ENCODE measurements around the gene RNF144B.

RNF144B gene

DNA sequence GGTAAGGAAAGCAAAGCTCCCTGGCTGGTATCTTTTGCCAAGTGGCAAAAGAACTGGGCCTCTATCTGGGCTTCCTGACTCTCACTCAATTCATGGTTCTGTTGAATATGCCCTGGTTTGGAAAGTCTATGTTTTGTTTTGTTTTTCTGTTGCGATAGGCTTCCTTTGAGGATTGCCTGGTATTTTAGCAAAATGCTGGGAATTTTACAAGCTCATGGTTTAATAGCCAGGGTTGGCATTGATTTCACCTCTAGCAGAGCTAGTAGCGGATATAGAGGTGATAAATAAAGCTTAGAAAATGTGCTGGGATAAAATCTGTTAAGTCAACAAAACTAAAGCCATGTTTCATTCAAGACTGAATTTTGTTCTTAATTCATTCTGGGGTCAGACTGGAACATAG lies 109.9 kb downstream of the RNF144B start:
- Histone ChIP-seq H3K4me1 (ENCODE audit: control insufficient read depth, insufficient read depth, low read depth, low read length) (peaks cover 7% of the 10 kb centered on the region), H4K91ac (ENCODE audit: low read length) (no peak overlapping the region), H3K4me2 (ENCODE audit: low read length, poor library complexity, severe bottlenecking) (no peak overlapping the region), H2BK12ac (ENCODE audit: low read length in 2 of 2) (no peak overlapping the region), H2AK5ac (ENCODE audit: low read length, severe bottlenecking) (peak overlapping the region; percentile 49), H3K9ac (ENCODE audit: low read length) (no peak overlapping the region), H3K36me3 (ENCODE audit: control insufficient read depth in 1 of 2, insufficient read depth in 2 of 2, low read depth in 1 of 2, low read length in 2 of 2) (no peaks in the 10 kb centered on the region), H2BK5ac (ENCODE audit: low read depth, low read length, poor library complexity, severe bottlenecking) (no peak overlapping the region), H2BK15ac (ENCODE audit: low read depth, poor library complexity, severe bottlenecking) (no peak overlapping the region), H3K4ac (ENCODE audit: low read depth in 1 of 2, low read length in 2 of 2) (no peak overlapping the region), H3K23ac (ENCODE audit: low read length in 2 of 2) (no peak overlapping the region), H2BK120ac (ENCODE audit: low read depth, low read length) (no peak overlapping the region), H3K9me3 (ENCODE audit: control insufficient read depth, low read length) (no peaks in the 10 kb centered on the region), H3K18ac (ENCODE audit: low read depth in 1 of 2, low read length in 2 of 2) (no peak overlapping the region), H3K4me3 (ENCODE audit: insufficient read depth in 1 of 2, low read depth in 1 of 2, low read length in 2 of 2) (no peak overlapping the region), H4K8ac (ENCODE audit: low read length) (no peak overlapping the region), H2AFZ (ENCODE audit: low read depth, low read length) (no peak overlapping the region), H3K27ac (ENCODE audit: low read length, poor library complexity, severe bottlenecking) (peak overlapping the region; percentile 40), H3K14ac (ENCODE audit: low read length in 2 of 2) (no peak overlapping the region), H3K79me1 (replicated peaks; ENCODE audit: low read length, poor library complexity, severe bottlenecking) (no peaks in the 10 kb centered on the region), H3K27me3 (ENCODE audit: control insufficient read depth in 1 of 2, insufficient read depth in 1 of 2, low read length in 2 of 2) (no peaks in the 10 kb centered on the region)
- no peak for DNase-seq
- WGBS, result 90% methylated on average over 2 of the region's 2 CpGs

DNA sequence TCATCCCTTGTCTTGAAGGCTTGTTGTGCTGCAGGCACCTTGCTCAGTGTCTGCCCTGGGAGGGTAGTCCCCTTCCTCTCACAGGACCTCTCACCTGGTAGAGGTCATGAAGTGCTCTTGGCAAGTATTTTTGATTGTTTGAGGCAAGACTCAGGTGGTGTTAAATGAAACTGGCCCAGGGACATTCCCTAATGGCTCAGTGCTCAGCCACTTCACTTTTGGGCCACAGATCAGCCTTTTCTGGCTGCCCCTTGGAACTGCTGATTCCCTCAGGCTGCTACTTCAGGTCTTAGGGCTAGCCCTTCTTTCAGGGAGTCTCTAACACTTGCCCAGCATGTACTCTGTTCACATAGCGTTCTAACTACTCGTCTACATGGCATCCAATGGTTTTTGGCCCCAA lies 111.3 kb downstream of the RNF144B start:
- no peaks in the 10 kb centered on the region for H3K9me3 ChIP-seq (ENCODE audit: control insufficient read depth, low read length)
- H2BK15ac ChIP-seq (ENCODE audit: low read depth, poor library complexity, severe bottlenecking), result no peak overlapping the region
- no peaks in the 10 kb centered on the region for H3K79me1 ChIP-seq (replicated peaks; ENCODE audit: low read length, poor library complexity, severe bottlenecking)
- H2BK120ac ChIP-seq (ENCODE audit: low read depth, low read length), result no peak overlapping the region
- H2AK5ac ChIP-seq (ENCODE audit: low read length, severe bottlenecking), result peak overlapping the region; percentile 71
- no peaks in the 10 kb centered on the region for H3K27me3 ChIP-seq (ENCODE audit: control insufficient read depth in 1 of 2, insufficient read depth in 1 of 2, low read length in 2 of 2)
- no peak overlapping the region for H3K23ac ChIP-seq (ENCODE audit: low read length in 2 of 2)
- no peak overlapping the region for H2BK5ac ChIP-seq (ENCODE audit: low read depth, low read length, poor library complexity, severe bottlenecking)
- H3K4me1 ChIP-seq (ENCODE audit: control insufficient read depth, insufficient read depth, low read depth, low read length), result peaks cover 8% of the 10 kb centered on the region
- no peak overlapping the region for H3K4ac ChIP-seq (ENCODE audit: low read depth in 1 of 2, low read length in 2 of 2)
- WGBS, result 77% methylated on average over 2 of the region's 2 CpGs
- no peak overlapping the region for H3K4me3 ChIP-seq (ENCODE audit: insufficient read depth in 1 of 2, low read depth in 1 of 2, low read length in 2 of 2)
- H2AFZ ChIP-seq (ENCODE audit: low read depth, low read length), result no peak overlapping the region
- no peak overlapping the region for H2BK12ac ChIP-seq (ENCODE audit: low read length in 2 of 2)
- H3K18ac ChIP-seq (ENCODE audit: low read depth in 1 of 2, low read length in 2 of 2), result no peak overlapping the region
- H3K9ac ChIP-seq (ENCODE audit: low read length), result no peak overlapping the region
- no peak for DNase-seq
- no peak overlapping the region for H3K27ac ChIP-seq (ENCODE audit: low read length, poor library complexity, severe bottlenecking)
- no peak overlapping the region for H4K8ac ChIP-seq (ENCODE audit: low read length)
- no peak overlapping the region for H3K14ac ChIP-seq (ENCODE audit: low read length in 2 of 2)
- H3K36me3 ChIP-seq (ENCODE audit: control insufficient read depth in 1 of 2, insufficient read depth in 2 of 2, low read depth in 1 of 2, low read length in 2 of 2), result no peaks in the 10 kb centered on the region
- H4K91ac ChIP-seq (ENCODE audit: low read length), result no peak overlapping the region
- no peak overlapping the region for H3K4me2 ChIP-seq (ENCODE audit: low read length, poor library complexity, severe bottlenecking)

- Histone ChIP-seq H3K4ac (ENCODE audit: low read depth in 1 of 2, low read length in 2 of 2) (peak overlapping the region in 1 of 2 experiments; percentile 10), H2BK120ac (ENCODE audit: low read depth, low read length) (no peak overlapping the region), H3K27ac (ENCODE audit: low read length, poor library complexity, severe bottlenecking) (no peak overlapping the region), H3K4me2 (ENCODE audit: low read length, poor library complexity, severe bottlenecking) (no peak overlapping the region), H3K4me1 (ENCODE audit: control insufficient read depth, insufficient read depth, low read depth, low read length) (peaks cover 6% of the 10 kb centered on the region), H2BK5ac (ENCODE audit: low read depth, low read length, poor library complexity, severe bottlenecking) (no peak overlapping the region), H3K14ac (ENCODE audit: low read length in 2 of 2) (no peak overlapping the region), H2AK5ac (ENCODE audit: low read length, severe bottlenecking) (peak overlapping the region; percentile 44), H3K18ac (ENCODE audit: low read depth in 1 of 2, low read length in 2 of 2) (no peak overlapping the region), H3K23ac (ENCODE audit: low read length in 2 of 2) (no peak overlapping the region), H4K8ac (ENCODE audit: low read length) (no peak overlapping the region), H3K4me3 (ENCODE audit: insufficient read depth in 1 of 2, low read depth in 1 of 2, low read length in 2 of 2) (no peak overlapping the region), H2BK12ac (ENCODE audit: low read length in 2 of 2) (peak overlapping the region in 1 of 2 experiments; percentile 78), H2AFZ (ENCODE audit: low read depth, low read length) (no peak overlapping the region), H3K9ac (ENCODE audit: low read length) (no peak overlapping the region), H3K27me3 (ENCODE audit: control insufficient read depth in 1 of 2, insufficient read depth in 1 of 2, low read length in 2 of 2) (no peaks in the 10 kb centered on the region), H2BK15ac (ENCODE audit: low read depth, poor library complexity, severe bottlenecking) (no peak overlapping the region), H4K91ac (ENCODE audit: low read length) (no peak overlapping the region), H3K9me3 (ENCODE audit: control insufficient read depth, low read length) (no peaks in the 10 kb centered on the region), H3K36me3 (ENCODE audit: control insufficient read depth in 1 of 2, insufficient read depth in 2 of 2, low read depth in 1 of 2, low read length in 2 of 2) (no peaks in the 10 kb centered on the region), H3K79me1 (replicated peaks; ENCODE audit: low read length, poor library complexity, severe bottlenecking) (no peaks in the 10 kb centered on the region)
- 95% methylated on average over 12 of the region's 12 CpGs for WGBS
- DNase-seq, result no peak
Observed at GRCh38 chr6:18500921-18501662, 113.9 kb downstream of the RNF144B start.

- no peak overlapping the region for H2AFZ ChIP-seq (ENCODE audit: low read depth, low read length)
- 81% methylated on average over 3 of the region's 4 CpGs for WGBS
- no peak overlapping the region for H3K14ac ChIP-seq (ENCODE audit: low read length in 2 of 2)
- H2AK5ac ChIP-seq (ENCODE audit: low read length, severe bottlenecking), result peak overlapping the region; percentile 31
- H3K27ac ChIP-seq (ENCODE audit: low read length, poor library complexity, severe bottlenecking), result no peak overlapping the region
- no peak overlapping the region for H2BK15ac ChIP-seq (ENCODE audit: low read depth, poor library complexity, severe bottlenecking)
- peaks cover 6% of the 10 kb centered on the region for H3K4me1 ChIP-seq (ENCODE audit: control insufficient read depth, insufficient read depth, low read depth, low read length)
- no peak overlapping the region for H3K4me3 ChIP-seq (ENCODE audit: insufficient read depth in 1 of 2, low read depth in 1 of 2, low read length in 2 of 2)
- H2BK5ac ChIP-seq (ENCODE audit: low read depth, low read length, poor library complexity, severe bottlenecking), result no peak overlapping the region
- no peaks in the 10 kb centered on the region for H3K36me3 ChIP-seq (ENCODE audit: control insufficient read depth in 1 of 2, insufficient read depth in 2 of 2, low read depth in 1 of 2, low read length in 2 of 2)
- no peak overlapping the region for H3K23ac ChIP-seq (ENCODE audit: low read length in 2 of 2)
- H4K91ac ChIP-seq (ENCODE audit: low read length), result no peak overlapping the region
- H3K79me1 ChIP-seq (replicated peaks; ENCODE audit: low read length, poor library complexity, severe bottlenecking), result no peaks in the 10 kb centered on the region
- no peak overlapping the region for H4K8ac ChIP-seq (ENCODE audit: low read length)
- DNase-seq, result peak; percentile 81
- no peak overlapping the region for H3K4me2 ChIP-seq (ENCODE audit: low read length, poor library complexity, severe bottlenecking)
- H3K9ac ChIP-seq (ENCODE audit: low read length), result no peak overlapping the region
- H3K27me3 ChIP-seq (ENCODE audit: control insufficient read depth in 1 of 2, insufficient read depth in 1 of 2, low read length in 2 of 2), result no peaks in the 10 kb centered on the region
- H2BK12ac ChIP-seq (ENCODE audit: low read length in 2 of 2), result peak overlapping the region in 1 of 2 experiments; percentile 55
- no peak overlapping the region for H2BK120ac ChIP-seq (ENCODE audit: low read depth, low read length)
- H3K18ac ChIP-seq (ENCODE audit: low read depth in 1 of 2, low read length in 2 of 2), result no peak overlapping the region
- no peaks in the 10 kb centered on the region for H3K9me3 ChIP-seq (ENCODE audit: control insufficient read depth, low read length)
- no peak overlapping the region for H3K4ac ChIP-seq (ENCODE audit: low read depth in 1 of 2, low read length in 2 of 2)
Observed at GRCh38 chr6:18501663-18502013, 114.5 kb downstream of the RNF144B start.

Data from mesenchymal stem cell (in vitro differentiated cells and primary cell).